ENCODE results near the gene ADCY1.
A peak's percentile ranks its signal among the peaks of the same experiment; 100 is the strongest.

ADCY1 gene

GRCh38 chr7:45574669-45575500, 717 bp downstream of the ADCY1 start:
- Histone ChIP-seq H3K36me3 (no peaks in the 10 kb centered on the region; the same call in 1 of the 2 replicates), H3K4me3 (ENCODE audit: low read depth, low read length) (peak overlapping the region; percentile 49), H3K27ac (peak overlapping the region; percentile 57), H3K9me3 (ENCODE audit: severe bottlenecking) (no peaks in the 10 kb centered on the region), H3K27me3 (ENCODE audit: insufficient read depth, low read depth, severe bottlenecking) (no peaks in the 10 kb centered on the region)
- peak; percentile 51 for DNase-seq
- TF ChIP-seq CTCF (IDR thresholded peaks at IDR 0.05; ENCODE audit: low read depth, low read length) = peak; percentile 14

- Histone ChIP-seq H3K27me3 (ENCODE audit: insufficient read depth, low read depth, severe bottlenecking) (no peaks in the 10 kb centered on the region), H3K27ac (no peak overlapping the region), H3K9me3 (ENCODE audit: severe bottlenecking) (no peaks in the 10 kb centered on the region), H3K36me3 (no peaks in the 10 kb centered on the region; the same call in 1 of the 2 replicates), H3K4me3 (ENCODE audit: low read depth, low read length) (peak overlapping the region; percentile 49)
- TF ChIP-seq CTCF (IDR thresholded peaks at IDR 0.05; ENCODE audit: low read depth, low read length) = no peak
- no peak for DNase-seq
Measured at GRCh38 chr7:45575501-45576248, 1.5 kb downstream of the ADCY1 start.

GRCh38 chr7:45576249-45576929, 2.2 kb downstream of the ADCY1 start:
- no peak for TF ChIP-seq CTCF (IDR thresholded peaks at IDR 0.05; ENCODE audit: low read depth, low read length)
- Histone ChIP-seq H3K27me3 (ENCODE audit: insufficient read depth, low read depth, severe bottlenecking) (no peaks in the 10 kb centered on the region), H3K9me3 (ENCODE audit: severe bottlenecking) (no peaks in the 10 kb centered on the region), H3K27ac (no peak overlapping the region), H3K4me3 (ENCODE audit: low read depth, low read length) (no peak overlapping the region), H3K36me3 (no peaks in the 10 kb centered on the region; the same call in 1 of the 2 replicates)
- DNase-seq = no peak

- H3K27me3 ChIP-seq (ENCODE audit: insufficient read depth, low read depth, severe bottlenecking) = no peaks in the 10 kb centered on the region
- no peaks in the 10 kb centered on the region for H3K9me3 ChIP-seq (ENCODE audit: severe bottlenecking)
- no peak overlapping the region for H3K27ac ChIP-seq
- H3K4me3 ChIP-seq (ENCODE audit: low read depth, low read length) = no peak overlapping the region
- no peak for TF ChIP-seq CTCF (IDR thresholded peaks at IDR 0.05; ENCODE audit: low read depth, low read length)
- H3K36me3 ChIP-seq = no peaks in the 10 kb centered on the region; the same call in 1 of the 2 replicates
- no peak for DNase-seq
Measured at GRCh38 chr7:45578022-45578421, 3.9 kb downstream of the ADCY1 start.

GRCh38 chr7:45578467-45578866, 4.3 kb downstream of the ADCY1 start:
- no peaks in the 10 kb centered on the region; the same call in 1 of the 2 replicates for H3K36me3 ChIP-seq
- H3K27me3 ChIP-seq (ENCODE audit: insufficient read depth, low read depth, severe bottlenecking) = no peaks in the 10 kb centered on the region
- no peak overlapping the region for H3K4me3 ChIP-seq (ENCODE audit: low read depth, low read length)
- no peak for DNase-seq
- H3K27ac ChIP-seq = no peak overlapping the region
- TF ChIP-seq CTCF (IDR thresholded peaks at IDR 0.05; ENCODE audit: low read depth, low read length) = no peak
- H3K9me3 ChIP-seq (ENCODE audit: severe bottlenecking) = no peaks in the 10 kb centered on the region

All from WERI-Rb-1 (cell line).